Measurements from ENCODE around the gene WDR45B.

The WDR45B gene

DNA sequence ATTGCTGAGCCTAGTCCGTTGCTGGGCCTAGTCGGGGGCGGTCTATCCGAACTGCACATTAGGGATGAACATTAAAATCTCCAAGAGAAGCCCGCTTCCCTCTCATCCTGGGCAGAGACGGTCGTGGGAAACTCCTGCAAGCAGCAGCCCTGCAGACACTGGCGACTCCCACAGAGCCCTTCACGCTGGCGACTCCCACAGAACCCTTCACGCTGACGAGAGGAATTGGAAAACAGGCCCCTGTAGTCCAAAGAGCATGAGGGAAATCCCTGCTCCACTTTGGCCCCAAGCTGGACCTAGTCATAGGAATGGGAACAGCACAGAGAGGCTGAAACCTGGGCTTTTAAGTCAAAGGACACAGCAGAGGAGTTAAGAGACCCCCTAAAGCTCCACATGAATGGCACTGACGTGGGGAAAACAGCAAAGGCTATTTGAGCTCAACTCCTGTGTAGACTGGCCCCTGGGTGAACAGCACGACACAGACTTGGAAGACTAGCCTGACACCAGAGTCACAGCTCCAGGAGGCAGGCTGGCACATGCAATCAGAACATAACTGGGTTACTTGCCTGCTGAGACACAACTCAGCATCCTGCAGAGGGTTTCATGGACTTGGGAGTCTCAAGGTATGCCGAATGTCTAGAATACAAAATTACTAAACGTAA is 42.2 kb downstream of the WDR45B start:
- no peaks in the 10 kb centered on the region for H3K9me3 ChIP-seq
- no peak for TF ChIP-seq CTCF (IDR thresholded peaks at IDR 0.05)
- H3K27ac ChIP-seq, result no peak overlapping the region
- no peaks in the 10 kb centered on the region for H3K27me3 ChIP-seq
- peaks cover 67% of the 10 kb centered on the region for H3K36me3 ChIP-seq
- no peak overlapping the region for H3K4me3 ChIP-seq (ENCODE audit: low read depth in 1 of 2, low read length in 1 of 2)
- peaks cover 0 to 5% of the 10 kb centered on the region in 2 experiments for H3K4me1 ChIP-seq (ENCODE audit: control insufficient read depth in 1 of 2, insufficient read depth in 1 of 2, low read depth in 1 of 2, low read length in 1 of 2)

DNA sequence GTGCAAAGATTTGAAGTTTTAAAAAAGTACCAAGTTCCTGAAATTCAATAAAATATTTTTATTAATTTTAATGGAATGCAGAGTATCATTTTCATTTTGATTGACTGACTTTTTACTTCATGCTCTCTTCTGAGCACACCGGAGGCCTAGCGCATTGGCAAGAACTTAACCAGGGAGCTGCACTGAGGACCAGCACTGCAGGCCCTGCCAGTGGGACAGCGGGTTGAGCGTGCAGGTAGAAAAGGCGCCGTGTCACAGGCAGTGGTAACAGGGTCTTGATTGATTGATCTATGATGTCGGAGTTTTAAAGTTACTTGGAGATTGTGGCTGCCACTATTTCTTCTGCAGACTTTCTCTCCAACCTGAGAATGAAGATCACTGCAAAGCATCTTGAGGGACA is 43.7 kb downstream of the WDR45B start:
- no peak overlapping the region for H3K4me3 ChIP-seq (ENCODE audit: low read depth in 1 of 2, low read length in 1 of 2)
- peaks cover 0 to 5% of the 10 kb centered on the region in 2 experiments for H3K4me1 ChIP-seq (ENCODE audit: control insufficient read depth in 1 of 2, insufficient read depth in 1 of 2, low read depth in 1 of 2, low read length in 1 of 2)
- H3K27ac ChIP-seq, result peak overlapping the region; percentile 59
- H3K36me3 ChIP-seq, result peaks cover 70% of the 10 kb centered on the region
- H3K9me3 ChIP-seq, result no peaks in the 10 kb centered on the region
- no peak for TF ChIP-seq CTCF (IDR thresholded peaks at IDR 0.05)
- H3K27me3 ChIP-seq, result no peaks in the 10 kb centered on the region

GRCh38 chr17:82603981-82604448 is 44.2 kb downstream of the WDR45B start:
- Histone ChIP-seq H3K27ac (peak overlapping the region; percentile 59), H3K9me3 (no peaks in the 10 kb centered on the region), H3K4me1 (ENCODE audit: control insufficient read depth in 1 of 2, insufficient read depth in 1 of 2, low read depth in 1 of 2, low read length in 1 of 2) (peaks cover 0 to 5% of the 10 kb centered on the region in 2 experiments), H3K4me3 (ENCODE audit: low read depth in 1 of 2, low read length in 1 of 2) (no peak overlapping the region), H3K36me3 (peaks cover 74% of the 10 kb centered on the region), H3K27me3 (no peaks in the 10 kb centered on the region)
- no peak for TF ChIP-seq CTCF (IDR thresholded peaks at IDR 0.05)

GRCh38 chr17:82602986-82603710 is 45.1 kb downstream of the WDR45B start:
- H3K4me1 ChIP-seq (ENCODE audit: control insufficient read depth in 1 of 2, insufficient read depth in 1 of 2, low read depth in 1 of 2, low read length in 1 of 2), result peaks cover 0 to 5% of the 10 kb centered on the region in 2 experiments
- H3K4me3 ChIP-seq (ENCODE audit: low read depth in 1 of 2, low read length in 1 of 2), result no peak overlapping the region
- H3K9me3 ChIP-seq, result no peaks in the 10 kb centered on the region
- TF ChIP-seq CTCF (IDR thresholded peaks at IDR 0.05), result no peak
- no peak overlapping the region for H3K27ac ChIP-seq
- H3K27me3 ChIP-seq, result no peaks in the 10 kb centered on the region
- H3K36me3 ChIP-seq, result peaks cover 81% of the 10 kb centered on the region

GRCh38 chr17:82602487-82602886 is 45.8 kb downstream of the WDR45B start:
- Histone ChIP-seq H3K9me3 (no peaks in the 10 kb centered on the region), H3K27ac (no peak overlapping the region), H3K4me1 (ENCODE audit: control insufficient read depth in 1 of 2, insufficient read depth in 1 of 2, low read depth in 1 of 2, low read length in 1 of 2) (peaks cover 0 to 5% of the 10 kb centered on the region in 2 experiments), H3K36me3 (peaks cover 86% of the 10 kb centered on the region), H3K4me3 (ENCODE audit: low read depth in 1 of 2, low read length in 1 of 2) (no peak overlapping the region), H3K27me3 (no peaks in the 10 kb centered on the region)
- TF ChIP-seq CTCF (IDR thresholded peaks at IDR 0.05), result no peak
